Muscle of arm (tissue), 14 donors: ENCODE data around the gene SLC6A3. TPM values are rescaled to one million over a fixed set of nuclear protein-coding genes. Genes with fewer than 3 reads are reported as not detected.

Experiments
- DNase-seq: peaks from one replicate; pipeline ENCODE4 v3.0.0-alpha.2; 2013
- long read RNA-seq, 11 donors: transcript quantifications; one replicate each; lab custom pipeline, GENCODE V29; 2026
- polyA plus RNA-seq, 12 donors: library from polyadenylated mRNA; unstranded; fragments of 120-200 nt; gene quantifications; one replicate each; pipeline ENCODE4 v1.2.1, GENCODE V29; 2013; ENCODE audit not compliant: insufficient read length in 12 of 12

The SLC6A3 gene
- polyA plus RNA-seq = not detected
- long read RNA-seq, donor 1 = 0 reads
- long read RNA-seq, donor 2 = 0 reads
- long read RNA-seq, donor 3 = 0 reads
- long read RNA-seq, donor 4 = 0 reads
- long read RNA-seq, donor 5 = 0 reads
- long read RNA-seq, donor 6 = 0 reads
- long read RNA-seq, donor 7 = 0 reads
- long read RNA-seq, donor 8 = 0 reads
- long read RNA-seq, donor 9 = 0 reads
- long read RNA-seq, donor 10 = 0 reads
- long read RNA-seq, donor 11 = 0 reads

DNA sequence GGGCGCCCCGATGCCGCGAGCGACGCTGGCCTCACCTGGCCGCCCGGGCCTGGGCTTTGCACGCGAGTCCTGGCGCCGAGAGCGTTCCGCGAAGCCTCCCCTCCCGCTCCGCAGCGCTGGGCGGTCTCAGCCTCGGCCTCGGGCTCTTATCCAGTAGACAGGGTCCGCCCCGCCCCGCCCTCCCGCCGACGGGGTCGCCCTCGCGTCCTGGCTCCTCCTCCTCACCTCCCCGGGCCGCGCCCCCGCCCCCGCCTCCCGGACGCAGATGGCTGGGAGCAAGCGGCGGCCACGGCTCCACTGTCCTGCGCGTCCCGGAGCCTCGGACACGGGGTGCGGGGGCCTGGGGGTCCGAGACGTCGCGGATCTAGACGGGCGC lies at the start of gene SLC6A3:
Gene SLC6A3 (minus strand): TSS at position 128 of the 376 bp plus-strand sequence. CDS start 2,243 bp downstream, outside the sequence.
- DNase-seq = peak; percentile 20

DNA sequence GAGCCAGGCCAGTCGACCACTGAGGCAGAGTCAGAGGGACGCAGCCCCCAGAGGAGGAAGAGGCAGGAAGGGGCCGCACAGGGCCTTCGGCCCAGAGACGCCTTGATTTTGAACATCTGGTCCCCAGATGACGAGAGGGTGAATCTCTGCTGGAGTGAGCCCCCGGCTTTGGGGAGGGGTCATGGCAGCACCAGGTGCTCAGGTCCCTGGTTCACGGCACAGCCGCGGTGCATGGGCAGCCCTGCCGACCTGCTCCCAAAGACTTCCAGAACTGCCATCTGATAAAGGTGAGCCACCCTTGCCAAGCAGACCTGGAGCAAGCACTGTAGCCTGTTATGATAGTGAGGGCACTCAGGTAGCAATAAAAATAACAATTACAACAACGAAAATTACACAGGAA lies 48.7 kb upstream of the SLC6A3 start:
- no peak for DNase-seq

- DNase-seq = no peak
Observed at GRCh38 chr5:1493413-1493812, 48.2 kb upstream of the SLC6A3 start.

GRCh38 chr5:1492757-1493156 lies 47.5 kb upstream of the SLC6A3 start:
- DNase-seq = no peak

- no peak for DNase-seq
Observed at GRCh38 chr5:1490376-1490775, 45.1 kb upstream of the SLC6A3 start.

DNA sequence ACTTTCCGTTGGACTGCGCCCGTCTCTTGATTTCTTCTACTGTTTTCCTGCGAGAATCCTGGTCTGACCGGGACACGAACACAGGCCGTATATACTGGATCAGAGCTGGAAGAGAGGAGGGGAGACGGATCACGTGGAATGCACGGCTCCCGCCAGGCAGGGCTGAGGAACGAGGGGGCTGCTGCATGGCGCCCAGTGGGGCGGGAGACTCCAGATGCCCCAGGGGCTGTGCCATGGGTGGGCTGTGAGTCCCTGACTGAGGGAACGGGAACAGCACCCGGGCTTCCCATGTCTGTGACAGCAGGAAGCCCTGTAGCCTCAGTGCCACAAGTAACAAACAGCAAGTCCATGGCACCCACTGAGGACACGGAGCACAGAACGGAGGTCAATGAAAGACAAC lies 44.5 kb upstream of the SLC6A3 start:
- DNase-seq = no peak

- DNase-seq = no peak
Observed at GRCh38 chr5:1488882-1489680, 43.8 kb upstream of the SLC6A3 start.

DNA sequence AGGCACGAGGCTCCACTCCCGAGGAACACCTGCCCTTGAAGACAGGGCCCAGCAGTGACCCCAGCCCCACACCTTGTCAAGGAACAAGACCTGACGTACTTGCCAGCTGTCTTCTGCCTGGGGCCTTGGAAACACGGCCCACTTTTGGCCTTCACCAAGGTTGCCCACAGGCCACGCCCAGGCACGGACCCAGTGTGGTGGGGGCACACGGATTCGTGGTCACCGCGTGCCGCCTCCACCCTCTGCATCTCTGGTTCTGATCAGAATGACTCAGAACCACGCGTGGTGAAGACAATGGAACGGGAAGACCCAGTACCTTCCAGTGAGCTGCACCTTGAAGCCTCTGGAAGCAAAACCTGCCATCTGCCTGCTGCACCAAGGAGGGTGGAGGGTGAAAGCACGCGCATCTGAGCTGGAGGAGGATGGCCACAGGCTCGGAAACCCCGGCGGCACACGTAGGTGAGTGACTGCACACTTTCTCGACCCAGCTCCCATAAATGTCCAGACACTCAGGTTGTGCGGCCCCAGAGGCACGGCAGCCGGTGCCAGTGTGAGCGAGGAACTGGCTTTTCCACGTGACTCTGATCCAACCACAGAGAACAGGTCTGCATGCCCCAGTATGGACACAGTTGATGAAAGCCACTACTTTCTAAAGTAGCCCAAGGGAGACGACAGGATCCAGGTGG lies 42.0 kb upstream of the SLC6A3 start:
- no peak for DNase-seq

DNA sequence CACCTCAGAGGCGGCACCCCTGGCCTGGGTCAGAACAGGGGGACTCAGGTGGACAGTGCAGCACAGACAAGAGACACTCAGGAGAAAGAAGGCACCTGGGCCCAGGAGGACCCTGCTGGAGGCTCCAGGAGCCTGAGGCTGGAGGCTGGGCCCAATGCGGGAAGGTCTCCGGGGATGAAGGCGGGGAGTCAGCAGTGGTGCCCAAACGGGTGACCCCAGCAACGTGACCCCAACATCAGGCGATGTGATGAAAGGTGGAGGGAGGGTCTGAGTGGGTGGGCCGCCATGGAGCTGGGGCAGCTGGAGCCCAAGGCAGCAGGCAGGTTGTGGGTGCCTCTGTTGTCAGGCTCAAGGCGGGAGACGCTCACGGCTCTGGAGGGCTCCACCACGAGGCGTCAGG lies 41.0 kb upstream of the SLC6A3 start:
- DNase-seq = no peak

DNA sequence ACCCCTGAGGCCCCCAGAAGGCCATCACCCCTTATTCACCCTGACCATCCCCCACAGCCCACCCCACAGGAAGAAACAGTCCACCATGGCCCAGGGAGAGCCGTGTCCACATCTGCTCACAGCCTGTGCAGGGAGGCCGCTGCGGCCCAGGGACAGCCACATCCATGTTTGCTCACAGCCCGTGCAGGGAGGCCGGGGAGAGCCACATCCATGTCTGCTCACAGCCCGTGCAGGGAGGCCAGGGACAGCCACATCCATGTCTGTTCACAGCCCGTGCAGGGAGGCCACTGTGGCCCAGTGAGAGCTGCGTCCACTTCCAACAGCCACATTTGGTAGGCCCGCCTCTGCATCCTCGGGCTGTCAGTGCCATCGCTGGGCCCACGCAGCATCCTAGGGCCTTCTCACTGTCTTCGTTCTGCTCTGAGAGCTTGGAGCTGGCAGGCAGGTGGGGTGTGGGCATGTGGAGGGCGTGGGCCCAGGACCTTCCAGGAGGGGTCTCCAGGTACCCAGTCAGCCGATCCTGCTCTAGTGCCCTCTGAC lies 40.4 kb upstream of the SLC6A3 start:
- no peak for DNase-seq

DNA sequence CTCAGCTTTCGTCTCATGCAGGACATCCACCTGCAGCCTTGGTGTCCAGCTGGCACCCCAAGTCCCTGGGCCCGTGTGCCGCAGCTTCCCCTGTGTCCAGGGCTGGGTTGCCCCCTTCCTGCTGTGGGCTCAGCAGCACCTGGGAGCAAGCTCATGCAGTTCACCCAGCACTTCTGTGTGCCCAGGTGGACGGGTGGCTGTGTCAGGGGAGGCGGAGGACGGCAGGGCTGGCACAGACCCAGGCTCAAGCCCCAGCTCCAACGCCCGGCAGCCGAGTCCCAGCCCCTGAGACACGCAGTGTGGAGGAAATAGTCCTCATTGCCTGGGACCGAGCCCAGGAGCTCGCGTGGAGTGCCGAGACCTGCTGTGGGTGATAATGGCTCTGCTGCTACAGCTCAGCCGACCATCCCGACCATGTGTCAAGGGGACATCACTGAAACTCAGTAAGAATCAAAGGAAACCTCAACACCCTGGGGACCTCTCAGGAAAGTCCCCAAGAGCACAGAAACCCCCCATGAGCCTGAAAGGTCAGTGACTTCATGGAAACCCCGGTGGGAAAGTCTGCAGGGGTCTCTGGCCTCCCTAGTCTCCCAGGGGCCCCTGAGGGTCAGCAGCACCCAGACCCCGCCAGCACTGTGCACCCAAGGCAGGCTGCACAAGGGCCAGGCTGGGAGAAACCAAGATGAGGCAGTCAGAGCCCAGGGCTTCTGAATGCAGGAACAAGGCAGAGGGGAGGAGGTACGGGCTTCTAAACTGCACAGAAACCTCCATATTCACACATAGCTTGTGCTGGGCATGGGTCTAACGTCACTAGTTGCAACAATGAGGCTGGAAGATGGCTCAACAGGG lies 39.7 kb upstream of the SLC6A3 start:
- DNase-seq = no peak

GRCh38 chr5:1483856-1484729 lies 38.9 kb upstream of the SLC6A3 start:
- DNase-seq = no peak

GRCh38 chr5:1483064-1483463 lies 37.8 kb upstream of the SLC6A3 start:
- no peak for DNase-seq

GRCh38 chr5:1481959-1482331 lies 36.7 kb upstream of the SLC6A3 start:
- DNase-seq = no peak

GRCh38 chr5:1481266-1481958 lies 36.2 kb upstream of the SLC6A3 start:
- no peak for DNase-seq

DNA sequence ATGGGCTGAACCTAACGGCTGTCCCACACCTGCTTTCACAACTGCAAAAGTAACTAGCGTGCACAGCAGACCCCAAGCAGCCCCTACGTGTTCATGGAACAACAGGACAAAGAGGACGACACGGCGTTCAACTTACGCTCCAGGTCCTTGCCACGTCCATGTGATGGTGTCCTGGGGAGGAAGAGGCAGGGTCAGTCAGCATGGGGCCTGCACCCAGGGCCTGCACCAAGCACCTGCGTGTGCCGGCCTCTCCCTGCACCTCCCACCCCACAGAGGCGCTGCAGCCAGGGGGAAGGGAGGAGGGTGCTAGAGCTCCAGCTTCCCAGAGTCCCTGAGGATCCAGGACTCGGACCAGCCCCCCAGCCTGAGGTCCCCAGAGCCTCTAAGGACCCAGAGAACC lies 35.6 kb upstream of the SLC6A3 start:
- DNase-seq = no peak

- no peak for DNase-seq
Observed at GRCh38 chr5:1480217-1480616, 35.0 kb upstream of the SLC6A3 start.

DNA sequence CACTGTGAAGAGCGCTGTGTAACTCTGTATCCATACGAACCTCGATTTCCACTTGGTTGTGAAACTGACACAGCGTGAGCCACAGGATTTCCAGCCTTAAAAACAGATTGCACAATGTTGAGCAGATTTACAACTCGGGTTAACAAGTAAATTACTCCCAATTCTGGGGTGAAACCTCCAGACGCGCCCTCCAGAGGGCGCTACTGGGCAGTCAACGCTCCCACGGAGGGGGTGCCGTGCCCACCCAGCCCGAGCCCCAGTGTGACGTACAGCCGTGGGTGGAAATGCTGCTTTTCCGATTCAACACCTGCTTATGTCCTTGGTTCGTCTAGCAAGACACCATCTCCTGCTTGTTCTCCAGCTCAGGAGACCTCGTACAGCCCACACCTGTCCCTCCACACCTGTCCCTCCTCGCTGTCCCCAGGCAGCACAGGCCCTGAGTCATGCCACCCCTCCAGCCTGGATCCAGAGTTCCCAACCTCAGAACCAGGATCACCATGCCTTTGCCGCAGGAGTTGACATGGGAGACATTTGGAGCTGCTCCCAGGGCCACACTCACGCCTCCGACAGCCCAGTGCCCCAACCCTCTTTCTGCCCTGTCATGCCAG lies 34.4 kb upstream of the SLC6A3 start:
- peak; percentile 44 for DNase-seq

DNA sequence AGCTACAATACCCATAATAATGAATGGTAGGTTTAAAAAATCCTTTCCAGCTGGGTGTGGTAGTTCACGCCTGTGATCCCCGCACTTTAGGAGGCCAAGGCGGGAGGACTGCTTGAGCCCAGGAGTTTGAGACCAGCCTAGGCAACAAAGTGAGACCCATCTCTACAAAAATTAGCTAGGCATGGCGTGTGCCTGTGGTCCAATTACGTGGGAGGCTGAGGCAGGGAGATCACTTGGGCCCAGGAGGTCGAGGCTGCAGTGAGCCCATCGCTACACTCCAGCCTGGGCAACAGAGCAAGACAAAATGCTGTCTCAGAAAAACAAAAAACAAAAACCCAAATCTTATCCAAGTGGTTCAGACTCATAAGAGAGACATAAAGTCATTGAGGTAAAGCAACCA lies 33.8 kb upstream of the SLC6A3 start:
- DNase-seq = no peak
